Measurements from ENCODE around the gene ANKRD49.

Gene ANKRD49

GRCh38 chr11:94507485-94507884 lies 13.7 kb downstream of the ANKRD49 start:
- FAIRE-seq: no peak

GRCh38 chr11:94511932-94512781 lies 18.4 kb downstream of the ANKRD49 start, which contains the start of gene C11orf97:
Gene C11orf97, plus strand, starts transcription at chr11:94512461. Its CDS starts 68 bp downstream, at chr11:94512529.
- FAIRE-seq: no peak

DNA sequence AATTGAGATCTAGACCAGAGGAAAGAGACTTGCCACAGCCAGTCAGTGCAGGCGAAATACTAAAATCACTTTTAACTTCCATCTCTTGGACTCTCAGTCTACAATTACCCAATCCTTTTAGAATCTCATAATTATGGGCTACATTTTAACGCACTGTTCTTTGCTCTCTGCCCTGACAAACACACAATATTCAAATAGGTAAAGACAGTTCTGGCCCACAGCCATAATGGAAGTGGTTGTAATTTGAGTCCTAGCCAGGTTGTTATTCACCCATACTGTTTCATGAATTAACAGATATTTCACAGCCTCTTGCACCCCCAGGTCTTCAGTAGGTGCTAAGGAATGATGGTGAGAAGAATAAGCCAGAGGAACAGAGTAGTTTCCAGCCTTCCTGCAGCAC lies 19.3 kb downstream of the ANKRD49 start:
- FAIRE-seq: no peak

DNA sequence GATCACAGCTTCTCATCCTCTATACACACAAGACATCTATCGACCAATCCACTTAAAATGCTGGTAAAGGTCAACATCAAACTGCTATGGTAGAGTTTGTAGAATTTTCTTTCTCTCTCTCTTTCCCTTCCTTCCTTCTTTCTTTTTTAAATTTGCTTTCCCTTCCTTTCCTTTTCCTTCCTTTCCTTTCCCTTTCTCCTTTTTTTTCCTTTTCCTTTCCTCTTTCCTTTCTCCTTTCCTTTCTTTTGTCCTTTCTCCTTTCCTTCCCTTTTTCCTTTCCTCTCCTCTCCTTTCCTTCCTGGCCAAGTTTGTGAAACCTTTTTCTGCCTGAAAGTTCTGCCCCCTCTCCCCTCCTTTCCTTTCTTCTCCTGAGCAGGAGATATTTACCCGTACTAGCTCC lies 21.6 kb downstream of the ANKRD49 start:
- no peak for FAIRE-seq

DNA sequence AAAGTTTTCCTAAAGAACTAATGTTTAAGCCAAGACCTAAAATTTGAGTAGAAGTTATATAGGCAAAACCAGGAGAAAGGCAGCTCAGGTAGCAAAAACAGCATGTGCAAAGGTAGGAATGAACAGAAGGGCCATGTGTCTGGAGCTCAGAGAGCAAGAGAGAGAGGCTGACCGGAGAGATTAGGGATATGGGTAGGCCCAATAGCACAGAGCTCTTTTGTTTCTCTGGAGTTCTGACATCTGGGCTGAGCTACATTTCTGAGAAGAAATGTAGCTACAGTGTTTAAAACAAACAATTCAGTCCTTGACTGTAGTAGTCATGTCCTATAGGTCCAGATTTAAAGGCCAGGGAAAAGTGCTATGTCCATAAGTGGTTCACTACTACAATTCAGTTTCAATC lies 22.9 kb downstream of the ANKRD49 start:
- FAIRE-seq: no peak

- no peak for FAIRE-seq
These were observed 24.5 kb downstream of the ANKRD49 start for GRCh38 chr11:94518300-94518699.

DNA sequence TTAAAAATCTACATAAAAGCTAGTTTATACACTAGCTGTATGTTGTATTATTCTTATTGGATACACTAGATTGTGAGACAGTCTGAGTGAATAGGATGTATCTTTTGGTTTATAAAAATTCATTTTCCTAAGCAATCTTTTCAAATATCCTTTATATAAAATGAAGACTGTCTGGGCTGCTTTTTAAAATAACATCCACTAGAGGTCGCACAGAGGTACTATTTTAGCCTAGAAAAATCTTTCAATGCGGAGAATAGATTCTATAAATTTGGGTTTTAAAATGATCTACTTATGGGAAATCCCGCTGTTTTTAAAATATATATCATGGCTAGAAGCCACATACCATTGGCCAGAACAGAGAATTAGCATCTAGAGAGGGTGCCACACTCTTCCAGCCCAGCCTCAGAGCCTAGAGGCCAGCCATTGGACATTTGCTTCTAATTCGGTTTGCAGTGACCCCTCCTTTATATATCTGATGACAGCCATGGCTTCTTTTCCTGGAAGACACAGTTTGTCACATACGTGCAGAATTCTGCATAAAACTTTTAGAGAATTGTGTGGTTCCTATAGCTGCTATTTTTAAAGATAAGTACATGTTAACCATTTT lies 25.8 kb downstream of the ANKRD49 start:
- FAIRE-seq: peak; percentile 58

DNA sequence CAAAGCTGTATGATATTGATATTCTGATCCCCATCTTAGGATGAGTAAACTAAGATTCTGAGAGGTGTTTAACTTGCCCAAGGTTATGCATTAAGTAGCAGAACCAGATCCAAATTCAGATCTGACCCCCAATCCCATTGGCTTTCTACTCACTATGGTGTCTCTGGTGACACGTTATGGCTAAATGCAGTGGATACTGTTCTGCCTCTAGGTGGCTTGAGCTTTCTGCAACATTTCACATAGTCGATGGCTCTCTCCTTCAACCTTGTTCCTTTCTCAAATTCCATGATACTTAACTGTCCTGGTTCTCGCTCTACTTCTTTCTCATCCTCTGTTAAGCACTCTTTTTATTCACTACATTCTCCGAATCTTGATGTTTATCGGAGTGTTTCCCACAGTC lies 27.9 kb downstream of the ANKRD49 start:
- no peak for FAIRE-seq

DNA sequence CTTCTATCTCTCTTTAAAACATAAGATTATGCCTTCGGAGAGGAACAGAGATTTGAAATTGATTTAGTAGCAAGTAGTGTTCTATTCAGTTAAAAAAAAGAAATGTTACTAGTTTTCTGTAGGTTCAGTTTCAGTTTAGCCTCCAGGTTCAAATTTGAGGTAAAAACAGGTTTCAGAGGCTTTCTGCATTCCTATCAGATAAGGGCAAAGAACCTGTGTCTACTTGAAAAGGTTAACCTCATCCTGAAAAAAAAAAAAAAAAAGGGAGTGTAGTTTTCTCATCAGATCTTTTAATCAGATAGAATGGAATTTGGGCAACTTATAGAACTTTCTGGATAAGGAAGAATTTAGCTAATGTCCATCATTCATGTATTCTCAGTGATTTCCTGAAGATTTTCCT lies 30.6 kb downstream of the ANKRD49 start:
- FAIRE-seq: no peak

DNA sequence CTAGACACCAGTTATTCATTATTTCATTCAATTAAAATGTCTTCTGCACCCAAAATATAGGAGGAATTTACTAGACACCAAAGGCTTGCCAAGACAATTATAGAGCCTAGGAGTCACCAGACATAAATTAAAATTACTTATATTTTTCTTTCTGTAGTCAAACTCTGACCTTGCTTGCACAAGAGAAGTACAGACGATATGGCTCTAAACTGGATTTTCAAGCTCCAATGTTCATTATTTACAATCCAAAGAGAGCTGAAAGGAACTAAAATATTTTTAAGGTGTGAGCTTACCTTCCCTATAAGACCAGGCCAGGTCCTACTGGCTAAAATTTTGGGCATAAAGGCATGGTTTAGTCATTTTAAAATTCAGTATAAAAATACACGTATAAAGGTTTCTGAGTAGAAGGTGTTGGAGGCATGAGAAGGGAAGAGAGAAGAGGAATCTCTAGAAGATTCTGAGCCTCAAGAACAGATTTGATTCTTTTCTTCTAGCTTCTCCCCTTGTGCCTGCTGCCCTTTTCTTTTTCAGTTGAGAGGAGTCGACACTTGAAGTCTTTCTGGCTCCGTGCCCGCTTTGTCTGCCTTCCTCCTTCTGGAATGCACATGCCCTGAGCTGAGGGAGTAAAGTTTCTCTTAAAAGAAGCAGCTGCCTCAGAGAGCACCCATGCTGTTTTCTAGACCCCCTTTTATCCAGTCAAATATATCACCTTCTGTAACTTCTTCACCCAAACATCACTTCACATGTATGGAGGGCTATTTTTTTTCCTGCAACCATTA lies 32.0 kb downstream of the ANKRD49 start:
- no peak for FAIRE-seq

GRCh38 chr11:94526645-94527438 lies 33.1 kb downstream of the ANKRD49 start:
- no peak for FAIRE-seq

GRCh38 chr11:94528551-94528950 lies 34.8 kb downstream of the ANKRD49 start:
- FAIRE-seq: no peak

DNA sequence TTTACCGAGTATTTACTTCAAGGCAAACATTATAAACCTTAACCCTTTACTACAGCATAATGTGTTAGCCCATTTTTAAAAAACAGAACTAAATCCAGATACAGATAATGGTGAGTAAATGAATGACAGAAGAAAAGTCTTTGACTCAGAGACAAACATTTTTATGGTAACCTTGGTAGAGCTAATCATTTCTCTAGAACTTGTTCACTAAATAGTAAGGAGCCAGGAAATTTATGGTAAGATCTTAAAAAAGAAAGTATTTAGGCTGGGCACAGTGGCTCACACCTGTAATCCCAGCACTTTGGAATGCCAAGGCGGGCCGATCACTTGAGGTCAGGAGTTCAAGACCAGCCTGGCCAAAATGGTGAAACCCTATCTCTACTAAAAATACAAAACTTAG lies 38.4 kb downstream of the ANKRD49 start:
- no peak for FAIRE-seq

DNA sequence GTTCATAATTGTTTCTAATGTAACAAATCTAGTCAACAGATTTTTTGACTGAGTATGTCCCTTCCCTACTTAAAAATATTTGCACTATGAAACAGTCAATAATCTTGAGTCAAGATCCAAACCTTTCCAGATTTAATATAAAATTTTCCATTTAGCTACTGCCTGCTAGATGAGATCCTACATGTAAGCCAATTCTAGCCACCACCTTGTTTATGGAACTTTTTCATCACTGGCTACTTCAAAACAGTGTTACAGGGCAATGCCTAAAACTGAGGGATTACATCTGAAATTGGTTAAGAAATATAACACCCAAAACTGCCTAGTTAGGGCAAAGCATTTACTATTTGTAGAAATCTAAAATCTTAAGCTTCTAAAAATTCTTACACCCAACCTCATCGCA lies 39.4 kb downstream of the ANKRD49 start:
- FAIRE-seq: no peak

- no peak for FAIRE-seq
These were observed 40.2 kb downstream of the ANKRD49 start for GRCh38 chr11:94533696-94534630.

GRCh38 chr11:94536386-94536785 lies 42.6 kb downstream of the ANKRD49 start:
- FAIRE-seq: peak; percentile 85

DNA sequence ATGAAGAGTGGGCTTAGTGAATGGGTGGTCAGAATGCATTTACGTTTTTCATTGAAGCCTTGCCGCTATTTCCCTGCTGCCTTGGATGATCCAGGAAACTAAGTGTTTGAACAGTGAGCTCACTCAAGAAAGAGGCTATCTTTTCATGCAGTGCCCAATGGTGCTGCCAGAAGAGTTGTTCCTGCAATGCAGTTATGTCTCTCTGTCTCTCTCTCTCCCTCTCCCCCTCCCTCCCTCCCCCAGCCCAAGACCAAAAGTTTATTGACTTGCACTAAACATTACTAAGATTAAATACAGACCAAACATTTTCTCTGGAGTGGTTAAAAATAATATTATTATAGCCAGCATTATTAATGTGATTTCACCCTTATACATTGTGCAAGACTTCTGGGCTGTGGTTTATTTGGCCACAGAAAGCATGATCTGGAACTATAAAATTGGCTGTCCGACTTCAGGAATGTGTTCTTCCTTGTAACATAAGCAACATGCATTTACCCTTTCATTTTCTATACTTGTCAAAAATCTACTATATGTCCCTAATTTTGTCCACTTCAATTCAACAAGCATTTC lies 43.3 kb downstream of the ANKRD49 start:
- FAIRE-seq: no peak

DNA sequence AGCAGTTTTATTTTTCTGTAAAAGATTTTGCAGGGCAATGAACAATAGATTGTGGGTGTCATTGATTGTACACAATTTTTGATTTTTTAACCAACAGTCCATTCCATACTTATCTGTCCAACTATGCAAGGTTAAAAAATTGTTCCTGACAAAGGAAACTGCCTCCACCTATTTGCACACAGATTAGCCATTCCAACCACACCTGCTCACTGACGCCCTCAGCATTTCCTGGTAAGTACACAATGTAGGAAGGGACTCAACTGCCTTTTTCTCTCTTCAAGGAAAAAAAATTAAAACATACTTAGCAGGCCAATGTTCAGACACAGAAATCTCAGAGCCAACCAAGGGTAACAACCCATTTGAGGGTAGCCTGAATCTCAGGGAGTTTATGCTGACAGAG lies 45.6 kb downstream of the ANKRD49 start:
- FAIRE-seq: no peak

DNA sequence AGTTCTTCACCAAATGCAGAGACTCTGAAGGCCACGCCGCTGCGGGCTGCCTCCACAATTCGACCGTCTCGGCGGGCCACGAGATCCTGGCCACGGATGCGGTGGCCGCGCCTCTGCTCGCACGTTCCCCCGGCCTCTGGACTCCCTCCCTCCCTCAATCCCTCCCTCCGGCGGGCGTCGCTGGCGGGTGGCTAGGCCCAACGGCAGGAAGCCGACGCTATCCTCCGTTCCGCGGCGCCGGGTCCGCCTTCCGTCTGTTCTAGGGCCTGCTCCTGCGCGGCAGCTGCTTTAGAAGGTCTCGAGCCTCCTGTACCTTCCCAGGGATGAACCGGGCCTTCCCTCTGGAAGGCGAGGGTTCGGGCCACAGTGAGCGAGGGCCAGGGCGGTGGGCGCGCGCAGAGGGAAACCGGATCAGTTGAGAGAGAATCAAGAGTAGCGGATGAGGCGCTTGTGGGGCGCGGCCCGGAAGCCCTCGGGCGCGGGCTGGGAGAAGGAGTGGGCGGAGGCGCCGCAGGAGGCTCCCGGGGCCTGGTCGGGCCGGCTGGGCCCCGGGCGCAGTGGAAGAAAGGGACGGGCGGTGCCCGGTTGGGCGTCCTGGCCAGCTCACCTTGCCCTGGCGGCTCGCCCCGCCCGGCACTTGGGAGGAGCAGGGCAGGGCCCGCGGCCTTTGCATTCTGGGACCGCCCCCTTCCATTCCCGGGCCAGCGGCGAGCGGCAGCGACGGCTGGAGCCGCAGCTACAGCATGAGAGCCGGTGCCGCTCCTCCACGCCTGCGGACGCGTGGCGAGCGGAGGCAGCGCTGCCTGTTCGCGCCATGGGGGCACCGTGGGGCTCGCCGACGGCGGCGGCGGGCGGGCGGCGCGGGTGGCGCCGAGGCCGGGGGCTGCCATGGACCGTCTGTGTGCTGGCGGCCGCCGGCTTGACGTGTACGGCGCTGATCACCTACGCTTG lies 50.2 kb downstream of the ANKRD49 start, which contains the start of gene FUT4:
Gene FUT4, plus strand, starts transcription at position 227 of the 951 bp plus-strand sequence. Its CDS starts 213 bp downstream, at position 440.
- no peak for FAIRE-seq
